ENCODE results near the gene MEGF11.
A peak's percentile ranks its signal among the peaks of the same experiment; 100 is the strongest.

The MEGF11 gene

DNA sequence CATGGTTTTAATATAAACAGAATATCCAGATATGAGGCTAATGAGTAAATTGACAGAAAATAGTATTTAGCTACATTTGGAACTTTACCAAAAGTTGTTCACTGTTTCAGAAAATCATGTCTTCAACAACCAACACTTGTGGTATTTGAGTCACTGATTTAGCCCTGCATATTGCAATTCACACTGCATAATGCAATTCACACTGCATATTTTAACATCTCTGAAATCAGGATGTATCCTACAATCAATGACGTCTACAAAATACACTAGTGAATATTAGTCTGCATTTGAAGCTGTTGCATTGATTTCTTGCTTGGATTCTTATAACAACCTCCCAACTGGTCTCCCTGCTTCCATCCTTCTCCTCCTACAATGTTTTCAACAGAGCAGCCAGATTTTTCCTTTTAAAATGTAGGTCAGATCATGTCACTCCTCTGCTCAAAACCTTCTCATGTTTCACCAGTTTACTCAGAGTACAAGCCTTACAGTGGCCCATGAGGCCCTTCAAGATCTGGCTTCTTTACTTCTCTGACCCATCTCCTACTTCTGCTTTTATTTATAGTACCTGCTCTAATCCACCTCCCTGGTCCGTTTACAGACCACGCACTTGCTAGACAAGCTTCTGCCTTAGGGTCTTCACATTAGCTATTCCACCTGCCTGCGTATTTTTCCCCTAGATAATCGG lies 395.7 kb downstream of the MEGF11 start:
- no peak for DNase-seq (ENCODE audit: low read depth, low spot score)

DNA sequence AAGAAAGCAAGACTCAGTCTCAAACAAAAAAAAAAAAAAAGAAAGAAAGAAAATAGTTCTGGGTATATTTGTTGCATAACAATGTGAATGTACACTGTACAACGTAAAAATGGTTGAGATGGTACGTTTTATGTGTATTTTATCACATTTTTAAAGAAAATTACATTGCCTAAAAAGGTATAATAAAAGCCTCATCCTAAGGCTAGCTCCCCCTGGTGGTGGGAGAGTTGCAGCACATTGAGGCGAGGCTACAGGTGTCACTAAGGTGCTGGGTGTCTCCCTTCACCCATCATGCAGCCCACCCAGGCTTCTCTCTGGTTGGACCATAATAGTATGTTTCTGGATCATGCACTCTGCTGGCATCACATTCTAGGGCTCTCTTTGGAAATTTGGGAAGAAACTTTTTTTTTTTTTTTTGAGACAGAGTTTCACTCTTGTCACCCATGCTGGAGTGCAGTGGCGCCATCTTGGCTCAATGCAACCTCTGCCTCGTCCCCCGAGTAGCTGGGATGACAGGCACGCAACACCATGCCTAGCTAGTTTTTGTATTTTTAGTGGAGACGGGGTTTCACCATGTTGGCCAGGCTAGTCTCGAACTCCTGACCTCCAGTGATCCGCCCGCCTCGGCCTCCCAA lies 396.6 kb downstream of the MEGF11 start:
- peak; percentile 66 for DNase-seq (ENCODE audit: low read depth, low spot score)

DNA sequence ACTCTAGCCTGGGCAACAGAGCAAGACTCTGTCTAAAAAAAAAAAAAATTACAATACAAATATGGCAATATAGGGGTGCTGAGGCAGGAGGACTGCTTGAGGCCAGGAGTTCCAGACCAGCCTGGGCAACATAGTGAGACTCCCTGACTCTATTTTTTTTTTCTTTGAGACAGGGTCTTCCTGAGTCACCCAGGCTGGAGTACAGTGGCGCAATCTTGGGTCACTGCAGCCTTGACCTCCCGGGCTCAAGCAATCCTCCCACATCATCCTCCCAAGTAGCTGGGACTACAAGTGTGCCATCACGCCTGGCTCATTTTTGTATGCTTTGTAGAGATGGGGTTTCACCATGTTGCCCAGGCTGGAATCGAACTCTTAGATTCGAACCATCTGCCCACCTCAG lies 401.6 kb downstream of the MEGF11 start:
- no peak for DNase-seq (ENCODE audit: low read depth, low spot score)

DNA sequence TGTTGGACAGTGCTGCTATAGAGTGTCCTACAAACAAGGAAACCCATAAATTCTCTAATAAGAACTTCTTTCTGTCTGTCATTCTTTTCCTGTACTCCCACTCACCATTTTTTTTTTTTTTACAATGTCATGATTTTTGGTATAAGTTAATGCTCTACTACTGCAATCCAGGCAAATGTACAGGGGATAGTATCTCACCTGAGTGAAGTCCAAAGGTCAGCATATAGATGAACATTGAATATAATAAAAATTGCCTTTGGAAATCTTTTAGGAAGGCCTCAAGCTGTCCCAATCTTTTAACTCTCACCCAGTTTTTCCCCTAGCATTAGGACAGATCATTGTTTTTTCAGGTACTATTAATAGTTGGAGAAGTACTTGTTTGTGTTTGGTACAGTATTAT lies 405.6 kb downstream of the MEGF11 start:
- DNase-seq (ENCODE audit: low read depth, low spot score) = no peak

DNA sequence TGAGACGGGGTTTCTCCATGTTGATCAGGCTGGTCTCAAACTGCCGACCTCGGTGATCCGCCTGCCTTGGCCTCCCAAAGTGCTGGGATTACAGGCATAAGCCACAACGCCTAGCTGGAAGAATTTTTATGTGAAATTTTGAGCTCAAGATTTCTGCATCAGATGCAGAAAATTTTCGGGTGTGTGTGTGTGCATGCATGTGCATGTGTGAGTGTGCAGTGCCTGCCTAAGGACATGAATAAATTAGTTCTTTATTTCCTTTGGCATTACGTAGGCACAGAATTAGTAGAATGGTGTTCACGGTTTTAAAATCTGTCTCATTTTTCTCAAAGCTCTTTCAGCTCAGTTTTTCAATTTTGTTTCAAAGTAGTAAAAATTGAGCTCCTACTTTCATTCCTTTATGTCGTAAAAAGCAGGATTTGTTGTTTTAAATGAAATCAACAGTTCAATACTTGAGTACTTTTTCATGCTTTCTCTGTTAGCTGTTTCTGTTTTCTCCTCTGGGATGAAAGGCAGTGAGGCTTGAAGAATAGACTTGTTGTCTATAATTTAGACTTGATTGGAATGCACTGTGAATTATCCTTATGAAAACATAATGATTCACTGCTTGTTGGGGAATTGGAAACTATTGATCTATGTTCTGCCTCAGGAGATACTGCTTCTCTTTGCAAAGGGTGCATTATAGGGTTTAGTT lies 407.6 kb downstream of the MEGF11 start:
- no peak for DNase-seq (ENCODE audit: low read depth, low spot score)
